GM21825 (cell line): Measurements from ENCODE around the gene RNF227.
"Not testable (repeated sequence)": the region's sequence is repeated elsewhere in the genome, so short reads cannot be mapped to it uniquely, and the experiment has no call there.

Experiments used
- ATAC-seq: cut with Tn5 transposase; IDR thresholded peaks from one replicate; pipeline ENCODE4 v1.9.1; 2021; ENCODE audit warnings: mild to moderate bottlenecking, moderate library complexity; ENCODE audit not compliant: unreplicated experiment

RNF227 gene

DNA sequence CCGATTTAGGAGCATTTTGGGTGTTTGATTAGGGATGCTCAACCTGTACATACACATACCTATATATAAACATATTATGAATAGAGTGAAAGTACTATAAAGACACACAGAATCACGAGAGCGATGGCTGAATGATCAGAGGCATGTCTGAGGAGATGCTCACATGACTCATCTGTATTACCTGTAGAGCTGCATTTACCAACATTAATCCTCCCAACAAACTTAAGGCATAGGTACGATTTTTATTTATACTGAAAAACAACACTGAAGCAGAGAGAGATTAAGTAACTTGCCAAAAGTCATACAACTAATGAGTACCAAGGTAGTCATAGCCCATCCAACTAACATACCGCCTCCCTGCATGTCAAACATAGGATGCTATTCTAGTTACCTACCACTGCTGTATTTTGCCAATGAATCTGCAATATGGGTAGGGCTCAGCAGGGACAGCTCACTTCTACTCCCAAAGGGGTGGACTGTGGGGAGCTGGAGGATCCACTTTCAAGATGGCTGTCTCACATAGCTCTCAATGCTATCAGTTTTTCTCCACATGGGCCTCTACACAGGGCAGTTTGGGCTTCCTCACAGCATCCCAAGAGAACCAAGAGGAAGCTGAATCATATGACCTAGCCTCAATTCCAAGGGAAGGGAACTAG, 51.0 kb downstream of the RNF227 start:
- ATAC-seq, result no peak

DNA sequence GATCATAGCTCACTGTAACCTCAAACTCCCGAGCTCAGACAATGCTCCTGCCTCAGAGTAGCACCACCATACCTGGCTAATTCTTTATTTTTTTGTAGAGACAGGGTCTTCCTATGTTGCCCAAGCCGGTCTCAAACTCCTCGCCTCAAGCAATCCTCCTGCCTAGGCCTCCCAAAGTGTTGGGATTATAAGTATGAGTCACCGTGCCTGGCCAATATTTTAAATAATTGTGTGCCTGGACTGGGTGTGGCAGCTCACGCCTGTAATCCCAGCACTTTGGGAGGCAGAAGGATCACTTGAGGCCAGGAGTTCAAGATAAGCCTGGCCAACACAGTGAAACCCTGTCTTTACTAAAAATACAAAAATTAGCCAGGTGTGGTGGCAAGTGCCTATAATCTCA, 51.7 kb downstream of the RNF227 start:
- ATAC-seq, result not testable (repeated sequence)
